Measurements from ENCODE around the gene MRTO4. TPM values are rescaled to one million over a fixed set of nuclear protein-coding genes. Genes with fewer than 3 reads are reported as not detected.
"Not testable (repeated sequence)": the region's sequence is repeated elsewhere in the genome, so short reads cannot be mapped to it uniquely, and the experiment has no call there.

The MRTO4 gene
- total and polyA plus RNA-seq, 5 donors: 10.1 to 21.1 (median 12.6) TPM

GRCh38 chr1:19256301-19256700, 4.7 kb downstream of the MRTO4 start:
- ATAC-seq; intact Hi-C loops (cut with DNase I): not testable (repeated sequence)
- WGBS: 90% methylated on average over 5 of the region's 5 CpGs

GRCh38 chr1:19257178-19257914, 5.7 kb downstream of the MRTO4 start:
- Histone ChIP-seq H3K9me3 (ENCODE audit: control insufficient read depth, low read length) (no peaks in the 10 kb centered on the region), H3K4me3 (ENCODE audit: low read length) (no peak overlapping the region), H3K27ac (ENCODE audit: low read length) (no peak overlapping the region), H3K27me3 (ENCODE audit: control insufficient read depth, insufficient read depth) (no peaks in the 10 kb centered on the region), H3K4me1 (ENCODE audit: control insufficient read depth, insufficient read depth, low read length) (no peaks in the 10 kb centered on the region)
- intact Hi-C loops (cut with DNase I): no loop called here
- no peak for ATAC-seq
- 62% methylated on average over 15 of the region's 15 CpGs for WGBS
- no peak for DNase-seq

More at GRCh38 chr1:19256301-19256700, 4.7 kb downstream of the MRTO4 start:
- not testable (repeated sequence) for DNase-seq; H3K27me3 ChIP-seq (ENCODE audit: control insufficient read depth, insufficient read depth); H3K4me1 ChIP-seq (ENCODE audit: control insufficient read depth, insufficient read depth, low read length); H3K27ac ChIP-seq (ENCODE audit: low read length); H3K4me3 ChIP-seq (ENCODE audit: low read length); H3K9me3 ChIP-seq (ENCODE audit: control insufficient read depth, low read length)

- Histone ChIP-seq H3K9me3 (ENCODE audit: control insufficient read depth, low read length) (no peaks in the 10 kb centered on the region), H3K4me1 (ENCODE audit: control insufficient read depth, insufficient read depth, low read length) (no peaks in the 10 kb centered on the region), H3K27me3 (ENCODE audit: control insufficient read depth, insufficient read depth) (no peaks in the 10 kb centered on the region), H3K4me3 (ENCODE audit: low read length) (no peak overlapping the region), H3K27ac (ENCODE audit: low read length) (no peak overlapping the region)
- WGBS: 95% methylated on average over 10 of the region's 10 CpGs
- ATAC-seq: no peak
- DNase-seq: no peak
- intact Hi-C loops (cut with DNase I): no loop called here
Measured at GRCh38 chr1:19258353-19258752, 6.7 kb downstream of the MRTO4 start.

- 72% methylated on average over 21 of the region's 21 CpGs for WGBS
- intact Hi-C loops (cut with DNase I): no loop called here
- Histone ChIP-seq H3K9me3 (ENCODE audit: control insufficient read depth, low read length) (no peaks in the 10 kb centered on the region), H3K4me3 (ENCODE audit: low read length) (no peak overlapping the region), H3K27me3 (ENCODE audit: control insufficient read depth, insufficient read depth) (no peaks in the 10 kb centered on the region), H3K27ac (ENCODE audit: low read length) (no peak overlapping the region), H3K4me1 (ENCODE audit: control insufficient read depth, insufficient read depth, low read length) (no peaks in the 10 kb centered on the region)
- no peak for DNase-seq
- ATAC-seq: peak in 1 of 2 donors; percentile 30
Measured at GRCh38 chr1:19260211-19261138, 8.9 kb downstream of the MRTO4 start.

- Histone ChIP-seq H3K27ac (ENCODE audit: low read length) (no peak overlapping the region), H3K4me3 (ENCODE audit: low read length) (no peak overlapping the region), H3K27me3 (ENCODE audit: control insufficient read depth, insufficient read depth) (no peaks in the 10 kb centered on the region), H3K9me3 (ENCODE audit: control insufficient read depth, low read length) (no peaks in the 10 kb centered on the region), H3K4me1 (ENCODE audit: control insufficient read depth, insufficient read depth, low read length) (no peaks in the 10 kb centered on the region)
- intact Hi-C loops (cut with DNase I): no loop called here
- ATAC-seq (peak in 1 of 2 donors; percentile 15), DNase-seq (no peak)
- WGBS: 80% methylated on average over 5 of the region's 5 CpGs
Measured at GRCh38 chr1:19262047-19262446, 10.4 kb downstream of the MRTO4 start.

- WGBS: 91% methylated on average over 5 of the region's 5 CpGs
Measured at GRCh38 chr1:19262744-19263143, 11.1 kb downstream of the MRTO4 start.

GRCh38 chr1:19268445-19268844, 16.8 kb downstream of the MRTO4 start:
- Histone ChIP-seq H3K4me1 (ENCODE audit: control insufficient read depth, insufficient read depth, low read length) (no peaks in the 10 kb centered on the region), H3K9me3 (ENCODE audit: control insufficient read depth, low read length) (no peaks in the 10 kb centered on the region), H3K4me3 (ENCODE audit: low read length) (no peak overlapping the region), H3K27me3 (ENCODE audit: control insufficient read depth, insufficient read depth) (no peaks in the 10 kb centered on the region), H3K27ac (ENCODE audit: low read length) (no peak overlapping the region)
- WGBS: 85% methylated on average over 11 of the region's 11 CpGs
- ATAC-seq: no peak
- intact Hi-C loops (cut with DNase I): no loop called here
- no peak for DNase-seq

More at GRCh38 chr1:19262744-19263143, 11.1 kb downstream of the MRTO4 start:
- Histone ChIP-seq H3K27ac (ENCODE audit: low read length) (no peak overlapping the region), H3K4me1 (ENCODE audit: control insufficient read depth, insufficient read depth, low read length) (no peaks in the 10 kb centered on the region), H3K9me3 (ENCODE audit: control insufficient read depth, low read length) (no peaks in the 10 kb centered on the region), H3K4me3 (ENCODE audit: low read length) (no peak overlapping the region), H3K27me3 (ENCODE audit: control insufficient read depth, insufficient read depth) (no peaks in the 10 kb centered on the region)
- intact Hi-C loops (cut with DNase I): no loop called here
- DNase-seq (no peak), ATAC-seq (no peak)

GRCh38 chr1:19269427-19270342, 18.1 kb downstream of the MRTO4 start:
- intact Hi-C loops (cut with DNase I); DNase-seq; ATAC-seq; H3K27me3 ChIP-seq (ENCODE audit: control insufficient read depth, insufficient read depth); H3K4me3 ChIP-seq (ENCODE audit: low read length); H3K4me1 ChIP-seq (ENCODE audit: control insufficient read depth, insufficient read depth, low read length); H3K27ac ChIP-seq (ENCODE audit: low read length); H3K9me3 ChIP-seq (ENCODE audit: control insufficient read depth, low read length): not testable (repeated sequence)
- 42% methylated on average over 7 of the region's 9 CpGs for WGBS

GRCh38 chr1:19270343-19270730, 18.7 kb downstream of the MRTO4 start:
- intact Hi-C loops (cut with DNase I); DNase-seq; H3K9me3 ChIP-seq (ENCODE audit: control insufficient read depth, low read length); H3K27ac ChIP-seq (ENCODE audit: low read length); H3K4me3 ChIP-seq (ENCODE audit: low read length); H3K27me3 ChIP-seq (ENCODE audit: control insufficient read depth, insufficient read depth); H3K4me1 ChIP-seq (ENCODE audit: control insufficient read depth, insufficient read depth, low read length): not testable (repeated sequence)
- WGBS: 85% methylated on average over 6 of the region's 6 CpGs
- ATAC-seq: peak in 1 of 2 donors; percentile 36

- no peak for ATAC-seq
- H3K4me3 ChIP-seq (ENCODE audit: low read length): no peak overlapping the region
- intact Hi-C loops (cut with DNase I): no loop called here
Measured at GRCh38 chr1:19272064-19272463, 20.5 kb downstream of the MRTO4 start.

More at GRCh38 chr1:19272064-19272463, 20.5 kb downstream of the MRTO4 start:
- Histone ChIP-seq H3K4me1 (ENCODE audit: control insufficient read depth, insufficient read depth, low read length) (no peaks in the 10 kb centered on the region), H3K9me3 (ENCODE audit: control insufficient read depth, low read length) (no peaks in the 10 kb centered on the region), H3K27ac (ENCODE audit: low read length) (no peak overlapping the region), H3K27me3 (ENCODE audit: control insufficient read depth, insufficient read depth) (no peaks in the 10 kb centered on the region)
- no peak for DNase-seq
